Peyer's patch (tissue), 4 donors: ENCODE data around the gene BACH2. TPM values are rescaled to one million over a fixed set of nuclear protein-coding genes. Genes with fewer than 3 reads are reported as not detected.

ENCODE experiments used
- DNase-seq, 3 donors: peaks; one replicate each; pipeline ENCODE4 v3.0.0-alpha.2; 2017 to 2019
- H3K27ac ChIP-seq, 4 donors: fragments of 200-600 bp; sonication (generic); one replicate each; pipeline ENCODE4 v1.5.1; 2016 to 2019
- H3K27me3 ChIP-seq, 2 donors: fragments of 200-600 bp; sonication (generic); one replicate each; pipeline ENCODE4 v1.5.1; 2019
- H3K36me3 ChIP-seq, 3 donors: fragments of 200-600 bp; sonication (generic); one replicate each; pipeline ENCODE4 v1.5.1; 2016 to 2019
- H3K4me1 ChIP-seq, 4 donors: fragments of 200-600 bp; sonication (generic); one replicate each; pipeline ENCODE4 v1.5.1; 2016 to 2019
- H3K4me3 ChIP-seq, 4 donors: fragments of 200-600 bp; sonication (generic); 1 replicate in 3 of 4; 2 replicates in 1 of 4; pipeline ENCODE4 v1.5.1; 2016 to 2019; ENCODE audit warnings: mild to moderate bottlenecking in 1 of 4
- H3K9me3 ChIP-seq, 4 donors: fragments of 200-600 bp; sonication (generic); one replicate each; pipeline ENCODE4 v1.5.1; 2016 to 2019; ENCODE audit warnings: mild to moderate bottlenecking in 1 of 4
- POLR2A ChIP-seq, 2 donors: fragments of 450-650 bp; IDR thresholded peaks; one replicate each; pipeline ENCODE4 v1.5.1; 2017; ENCODE audit warnings: antibody characterized with exemption in 2 of 2, mild to moderate bottlenecking in 2 of 2, moderate library complexity in 2 of 2
- total RNA-seq, 4 donors: library from RNA; depleted of rRNA; stranded (reverse); fragments of >200 nt; gene quantifications; one replicate each; pipeline ENCODE4 v1.1.0, GENCODE V29; 2016
- TF ChIP-seq, protein P1 (sequence below), 6 experiments: fragments of 450-650 bp in 4 of 6; fragments of 200-600 bp in 2 of 6; sonication (generic) in 1 of 6; IDR thresholded peaks; one replicate each; pipeline ENCODE4 v1.5.1; 2017 to 2019; ENCODE audit warnings: antibody characterized with exemption in 6 of 6, mild to moderate bottlenecking in 3 of 6, moderate library complexity in 1 of 6

Gene BACH2
- total RNA-seq, 4 donors from 2014 or later, result 0.18 to 26.4 (median 8.2) TPM

DNA sequence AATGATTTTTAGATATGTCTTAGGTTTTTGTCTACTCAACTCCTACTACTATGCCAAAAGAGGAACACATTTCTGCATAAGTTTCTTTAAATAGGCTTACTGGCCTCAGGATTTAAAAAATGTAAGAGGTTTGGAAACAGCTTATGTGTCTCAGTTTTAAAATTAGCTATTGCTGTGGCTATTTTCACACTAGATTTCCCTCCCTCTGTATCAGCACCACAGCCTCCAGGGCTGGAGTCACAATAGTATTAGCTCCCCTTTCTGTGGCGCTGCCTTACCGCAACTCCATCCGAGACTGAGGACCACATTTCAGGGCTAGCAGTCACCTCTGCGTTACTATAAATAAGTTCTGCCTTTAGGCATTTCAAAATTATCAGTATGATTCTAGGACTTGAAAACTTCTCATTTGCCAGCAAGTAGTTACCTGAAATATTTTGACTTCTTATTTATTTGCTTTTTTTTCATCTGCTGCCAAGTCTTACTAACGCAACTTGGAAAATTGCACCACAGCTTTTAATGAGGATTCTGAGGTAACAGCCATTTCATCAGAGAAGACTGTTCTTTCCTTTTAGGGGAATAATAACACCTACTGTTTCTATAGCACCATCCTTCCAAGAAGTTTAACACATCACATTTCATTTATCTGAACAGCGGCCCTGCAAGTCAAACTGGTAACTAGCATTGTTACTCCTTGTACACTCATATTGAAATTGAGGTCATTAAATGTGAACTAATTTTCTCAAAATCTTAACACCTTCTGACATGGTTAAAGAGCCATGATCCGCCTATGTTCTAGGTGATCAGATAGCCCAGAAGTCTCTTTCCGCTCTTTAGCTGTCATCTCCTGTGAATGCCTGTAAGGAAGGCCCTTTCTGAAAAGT, 296.5 kb downstream of the BACH2 start:
- no peak overlapping the region for H3K27ac ChIP-seq
- peaks cover 0 to 4% (median 0%) of the 10 kb centered on the region in 4 donors for H3K4me1 ChIP-seq
- DNase-seq, result no peak
- H3K4me3 ChIP-seq, result no peak overlapping the region
- H3K9me3 ChIP-seq, result no peaks in the 10 kb centered on the region
- H3K27me3 ChIP-seq, result no peaks in the 10 kb centered on the region
- TF ChIP-seq, protein P1, sequence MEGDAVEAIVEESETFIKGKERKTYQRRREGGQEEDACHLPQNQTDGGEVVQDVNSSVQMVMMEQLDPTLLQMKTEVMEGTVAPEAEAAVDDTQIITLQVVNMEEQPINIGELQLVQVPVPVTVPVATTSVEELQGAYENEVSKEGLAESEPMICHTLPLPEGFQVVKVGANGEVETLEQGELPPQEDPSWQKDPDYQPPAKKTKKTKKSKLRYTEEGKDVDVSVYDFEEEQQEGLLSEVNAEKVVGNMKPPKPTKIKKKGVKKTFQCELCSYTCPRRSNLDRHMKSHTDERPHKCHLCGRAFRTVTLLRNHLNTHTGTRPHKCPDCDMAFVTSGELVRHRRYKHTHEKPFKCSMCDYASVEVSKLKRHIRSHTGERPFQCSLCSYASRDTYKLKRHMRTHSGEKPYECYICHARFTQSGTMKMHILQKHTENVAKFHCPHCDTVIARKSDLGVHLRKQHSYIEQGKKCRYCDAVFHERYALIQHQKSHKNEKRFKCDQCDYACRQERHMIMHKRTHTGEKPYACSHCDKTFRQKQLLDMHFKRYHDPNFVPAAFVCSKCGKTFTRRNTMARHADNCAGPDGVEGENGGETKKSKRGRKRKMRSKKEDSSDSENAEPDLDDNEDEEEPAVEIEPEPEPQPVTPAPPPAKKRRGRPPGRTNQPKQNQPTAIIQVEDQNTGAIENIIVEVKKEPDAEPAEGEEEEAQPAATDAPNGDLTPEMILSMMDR (IDR thresholded peaks at IDR 0.05), result no peak
- no peak for TF ChIP-seq POLR2A (IDR thresholded peaks at IDR 0.05)
- no peaks in the 10 kb centered on the region for H3K36me3 ChIP-seq

DNA sequence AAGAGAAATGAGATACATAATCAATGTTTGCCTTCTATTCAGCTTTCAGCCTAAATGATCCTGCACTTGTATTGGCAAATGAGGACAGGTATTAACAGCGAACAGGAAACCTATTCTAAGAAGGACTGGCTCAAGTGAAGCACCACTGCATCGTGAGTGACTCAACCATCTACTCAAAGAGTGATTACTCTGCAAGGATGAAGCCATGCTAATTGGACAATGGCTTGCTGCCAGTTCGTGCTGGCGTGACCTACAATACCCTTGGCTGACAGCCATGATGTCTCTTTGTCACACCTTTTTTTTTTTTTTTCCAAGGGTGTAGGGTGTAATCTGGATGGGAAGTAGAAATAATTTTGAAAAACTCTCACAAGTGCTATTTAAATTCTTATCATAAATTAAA, 297.5 kb downstream of the BACH2 start:
- Histone ChIP-seq H3K4me3 (no peak overlapping the region), H3K27ac (peak overlapping the region in 1 of 4 donors; percentile 23), H3K4me1 (no peaks in the 10 kb centered on the region), H3K36me3 (no peaks in the 10 kb centered on the region), H3K27me3 (no peaks in the 10 kb centered on the region), H3K9me3 (no peaks in the 10 kb centered on the region)
- DNase-seq, result peak in 2 of 3 donors; percentile 69 to 89
- TF ChIP-seq, protein P1 (IDR thresholded peaks at IDR 0.05), result no peak
- TF ChIP-seq POLR2A (IDR thresholded peaks at IDR 0.05), result no peak

DNA sequence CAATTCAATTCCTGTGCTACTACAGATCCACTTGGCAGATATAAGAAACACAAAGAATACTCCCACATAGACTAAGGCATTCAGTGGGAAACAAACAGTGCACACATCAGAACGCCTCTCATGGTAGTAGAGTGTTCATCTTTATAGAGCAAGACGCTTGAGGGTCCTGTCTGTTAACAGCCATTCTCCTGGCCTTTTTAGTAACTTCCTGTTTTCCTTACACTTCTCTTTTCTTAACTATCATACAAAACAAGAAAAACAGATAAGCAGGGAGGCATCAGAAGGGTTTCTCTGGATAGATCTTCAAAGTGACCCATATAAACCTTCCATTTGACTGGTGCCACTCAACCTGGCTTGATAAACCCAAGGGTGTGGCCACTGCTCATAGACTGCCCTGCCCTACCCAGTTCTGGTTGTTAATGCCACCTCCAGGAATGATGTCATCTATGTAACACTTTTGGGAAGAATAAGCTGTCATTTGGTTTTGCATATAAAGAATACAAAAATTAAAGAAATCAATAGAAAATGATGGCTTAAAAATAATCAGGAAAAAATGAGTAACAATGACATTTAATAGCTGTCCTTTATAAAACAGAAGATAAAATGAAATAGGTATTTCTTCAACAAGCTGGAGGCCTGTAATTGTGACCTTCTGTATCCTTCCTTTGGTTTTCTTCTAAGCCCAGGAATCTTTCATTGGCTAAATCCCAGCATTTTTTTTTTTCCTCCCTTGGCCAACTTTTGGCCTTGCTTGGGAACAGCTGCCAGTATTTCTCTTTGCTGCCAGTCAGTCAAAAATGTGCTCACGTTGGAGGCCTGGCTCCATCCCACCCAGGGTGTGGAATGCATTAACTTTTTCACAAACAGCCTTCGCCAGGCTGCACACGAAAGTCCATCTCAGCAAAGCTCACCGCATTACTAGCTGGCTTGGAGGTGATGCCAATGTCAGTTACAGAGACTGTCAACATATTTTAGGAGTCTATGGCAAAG, 298.9 kb downstream of the BACH2 start:
- H3K4me3 ChIP-seq, result no peak overlapping the region
- no peaks in the 10 kb centered on the region for H3K27me3 ChIP-seq
- H3K27ac ChIP-seq, result no peak overlapping the region
- H3K36me3 ChIP-seq, result no peaks in the 10 kb centered on the region
- no peaks in the 10 kb centered on the region for H3K9me3 ChIP-seq
- DNase-seq, result peak in 1 of 3 donors; percentile 51
- TF ChIP-seq POLR2A (IDR thresholded peaks at IDR 0.05), result no peak
- no peaks in the 10 kb centered on the region for H3K4me1 ChIP-seq

DNA sequence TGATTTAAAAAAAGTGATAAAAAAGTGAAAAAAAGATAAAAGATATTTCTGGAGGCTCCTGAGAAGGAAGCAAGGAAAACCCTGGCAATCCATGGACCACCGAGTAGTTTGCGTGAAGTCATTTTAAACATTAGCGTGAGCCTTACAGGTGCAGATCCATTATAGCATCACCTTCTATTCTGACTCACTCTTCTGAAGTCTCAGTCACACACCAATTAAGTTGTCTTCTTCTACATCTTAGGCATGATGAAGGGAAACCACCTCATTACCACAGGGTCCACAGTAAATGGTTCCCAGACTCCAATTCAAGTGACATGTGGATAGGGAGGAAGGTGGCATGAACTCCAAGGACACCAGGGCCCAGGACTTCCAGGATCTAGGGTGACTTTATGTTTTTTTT, 303.2 kb downstream of the BACH2 start:
- TF ChIP-seq POLR2A (IDR thresholded peaks at IDR 0.05), result no peak
- TF ChIP-seq, protein P1 (IDR thresholded peaks at IDR 0.05), result no peak

DNA sequence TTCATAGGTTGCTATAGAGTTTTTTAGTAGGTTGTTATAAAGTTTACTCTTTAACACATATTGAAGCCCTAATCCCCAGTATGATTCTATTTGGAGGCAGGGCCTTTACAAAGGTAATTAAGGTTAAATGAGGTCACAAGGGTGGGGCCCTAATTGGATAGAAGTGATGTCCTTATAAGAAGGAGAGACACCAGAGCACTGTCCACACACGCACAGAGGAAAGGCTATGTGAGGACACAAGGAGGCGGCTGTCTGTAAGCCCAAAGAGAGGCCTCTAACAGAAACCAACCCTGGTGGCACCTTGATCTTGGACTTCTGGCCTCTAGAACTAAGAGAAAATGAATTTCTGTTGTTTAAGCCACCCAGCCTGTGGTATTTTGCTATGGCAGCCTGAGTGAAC, 303.8 kb downstream of the BACH2 start:
- Histone ChIP-seq H3K36me3 (no peaks in the 10 kb centered on the region), H3K4me3 (no peak overlapping the region), H3K9me3 (no peaks in the 10 kb centered on the region), H3K4me1 (no peaks in the 10 kb centered on the region), H3K27me3 (no peaks in the 10 kb centered on the region), H3K27ac (no peak overlapping the region)
- DNase-seq, result no peak
- TF ChIP-seq, protein P1 (IDR thresholded peaks at IDR 0.05), result no peak
- no peak for TF ChIP-seq POLR2A (IDR thresholded peaks at IDR 0.05)

More for the DNA sequence above, 303.2 kb downstream of the BACH2 start:
- H3K4me3 ChIP-seq, result no peak overlapping the region
- no peak overlapping the region for H3K27ac ChIP-seq
- H3K36me3 ChIP-seq, result no peaks in the 10 kb centered on the region
- H3K9me3 ChIP-seq, result no peaks in the 10 kb centered on the region
- DNase-seq, result no peak
- no peaks in the 10 kb centered on the region for H3K4me1 ChIP-seq
- H3K27me3 ChIP-seq, result no peaks in the 10 kb centered on the region
